ENCODE data around the gene CORIN. TPM values are rescaled to one million over a fixed set of nuclear protein-coding genes. Genes with fewer than 3 reads are reported as not detected.

CORIN gene
- total RNA-seq, 1 donor from 2014 or later: 92.0 TPM

GRCh38 chr4:47598320-47598719 lies 239.5 kb downstream of the CORIN start:
- no peak for DNase-seq
- no peak overlapping the region for H3K4me3 ChIP-seq
- TF ChIP-seq CTCF (IDR thresholded peaks at IDR 0.05; ENCODE audit: borderline replicate concordance): no peak
- peaks cover 16% of the 10 kb centered on the region for H3K4me1 ChIP-seq
- peaks cover 25% of the 10 kb centered on the region for H3K36me3 ChIP-seq
- H3K27me3 ChIP-seq (ENCODE audit: low read depth): no peaks in the 10 kb centered on the region
- intact Hi-C loops (cut with micrococcal nuclease): no loop called here
- no peaks in the 10 kb centered on the region for H3K9me3 ChIP-seq (replicated peaks)
- H3K27ac ChIP-seq (replicated peaks): no peak overlapping the region

- no peak for DNase-seq
- peaks cover 16% of the 10 kb centered on the region for H3K4me1 ChIP-seq
- H3K27me3 ChIP-seq (ENCODE audit: low read depth): no peaks in the 10 kb centered on the region
- H3K27ac ChIP-seq (replicated peaks): no peak overlapping the region
- no peaks in the 10 kb centered on the region for H3K9me3 ChIP-seq (replicated peaks)
- intact Hi-C loops (cut with micrococcal nuclease): no loop called here
- no peak for TF ChIP-seq CTCF (IDR thresholded peaks at IDR 0.05; ENCODE audit: borderline replicate concordance)
- H3K36me3 ChIP-seq: peaks cover 25% of the 10 kb centered on the region
- no peak overlapping the region for H3K4me3 ChIP-seq
Observed at GRCh38 chr4:47597696-47598095, 240.2 kb downstream of the CORIN start.

- intact Hi-C loops (cut with micrococcal nuclease): no loop called here
- no peak for TF ChIP-seq CTCF (IDR thresholded peaks at IDR 0.05; ENCODE audit: borderline replicate concordance)
- peaks cover 19% of the 10 kb centered on the region for H3K9me3 ChIP-seq (replicated peaks)
- no peak overlapping the region for H3K27ac ChIP-seq (replicated peaks)
- H3K27me3 ChIP-seq (ENCODE audit: low read depth): no peaks in the 10 kb centered on the region
- no peak for DNase-seq
- peaks cover 90% of the 10 kb centered on the region for H3K36me3 ChIP-seq
- H3K4me1 ChIP-seq: no peaks in the 10 kb centered on the region
- H3K4me3 ChIP-seq: no peak overlapping the region
Observed at GRCh38 chr4:47590325-47590724, 247.5 kb downstream of the CORIN start.

- H3K4me3 ChIP-seq: no peak overlapping the region
- peak overlapping the region; percentile 85 for H3K27ac ChIP-seq (replicated peaks)
- H3K4me1 ChIP-seq: peaks cover 35% of the 10 kb centered on the region
- intact Hi-C loops (cut with micrococcal nuclease): no loop called here
- no peaks in the 10 kb centered on the region for H3K9me3 ChIP-seq (replicated peaks)
- no peak for TF ChIP-seq CTCF (IDR thresholded peaks at IDR 0.05; ENCODE audit: borderline replicate concordance)
- DNase-seq: no peak
- H3K27me3 ChIP-seq (ENCODE audit: low read depth): no peaks in the 10 kb centered on the region
- peaks cover 78% of the 10 kb centered on the region for H3K36me3 ChIP-seq
Observed at GRCh38 chr4:47579235-47579634, 258.6 kb downstream of the CORIN start.

- Histone ChIP-seq H3K27me3 (ENCODE audit: low read depth) (no peaks in the 10 kb centered on the region), H3K36me3 (peaks cover 79% of the 10 kb centered on the region), H3K9me3 (replicated peaks) (no peaks in the 10 kb centered on the region), H3K4me3 (no peak overlapping the region), H3K4me1 (peaks cover 35% of the 10 kb centered on the region), H3K27ac (replicated peaks) (peak overlapping the region; percentile 85)
- intact Hi-C loops (cut with micrococcal nuclease): no loop called here
- no peak for DNase-seq
- TF ChIP-seq CTCF (IDR thresholded peaks at IDR 0.05; ENCODE audit: borderline replicate concordance): no peak
Observed at GRCh38 chr4:47577779-47578553, 259.9 kb downstream of the CORIN start.
